Activated CD4-positive, alpha-beta T cell treated with anti-CD3 and anti-CD28 coated beads, Interleukin-2, Interleukin-4, amounts not matched to agents 100 ng/mL and 50 ng/mL, durations not matched to agents 16 hours and 8 hours (primary cell): ENCODE data around the gene RIPPLY3.

Experiments used
- DNase-seq: peaks from one replicate; pipeline ENCODE4 v3.0.0-alpha.2; 2020; ENCODE audit warnings: low spot score

RIPPLY3 gene

GRCh38 chr21:37061926-37062592 is 55.6 kb downstream of the RIPPLY3 start:
- DNase-seq, result no peak

DNA sequence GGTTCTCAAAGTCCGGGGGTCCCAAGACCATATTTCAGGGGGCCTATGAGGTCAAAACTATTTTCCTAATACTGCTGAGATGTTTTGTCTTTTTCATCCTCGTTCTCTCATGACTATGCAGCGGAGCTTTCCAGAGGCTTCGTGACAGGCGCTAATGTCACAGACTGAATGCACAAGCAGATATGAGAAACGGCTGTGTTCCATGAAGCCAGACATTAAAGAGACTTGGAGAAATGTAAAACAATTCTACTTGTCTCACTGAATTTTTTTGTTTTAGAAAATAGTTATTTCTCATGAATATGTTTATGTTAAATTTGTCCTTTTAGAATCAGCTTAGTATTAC is 56.1 kb downstream of the RIPPLY3 start:
- no peak for DNase-seq

DNA sequence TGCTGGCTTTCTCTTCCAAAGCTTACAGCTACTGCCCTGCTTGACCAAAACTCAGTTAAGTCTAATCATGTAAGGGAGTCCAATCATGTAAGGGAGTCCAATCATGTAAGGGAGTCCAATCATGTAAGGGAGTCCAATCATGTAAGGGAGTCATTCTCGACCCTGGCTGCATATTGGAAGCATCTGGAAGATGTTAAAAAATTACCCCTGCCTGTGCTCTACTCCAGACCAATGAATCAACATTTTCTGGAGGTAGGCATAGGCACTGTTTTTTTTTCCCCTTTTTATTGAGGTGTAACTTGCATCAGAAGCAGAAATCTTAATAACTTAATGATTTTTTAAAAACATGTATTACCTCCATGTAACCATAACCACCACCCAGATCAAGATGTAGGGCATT is 56.9 kb downstream of the RIPPLY3 start:
- no peak for DNase-seq

DNA sequence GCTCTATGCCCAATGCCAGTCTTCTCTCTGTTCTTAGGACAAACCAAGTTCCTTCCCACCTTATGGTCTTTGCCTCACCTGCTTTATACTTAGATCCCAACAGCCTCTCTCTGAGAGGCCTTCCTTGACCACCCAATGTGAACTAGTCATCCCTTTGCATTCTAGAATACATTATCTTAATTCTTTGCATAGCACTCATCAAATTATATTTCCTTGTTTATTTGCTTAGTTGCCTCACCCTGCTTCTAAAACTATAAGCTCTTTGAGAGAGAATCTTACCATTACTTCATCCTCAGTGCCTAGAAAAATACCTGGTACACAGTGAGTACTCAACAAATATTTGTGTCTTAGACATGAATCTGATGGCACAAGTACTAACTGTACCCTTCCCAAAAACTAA is 58.3 kb downstream of the RIPPLY3 start:
- DNase-seq, result no peak

DNA sequence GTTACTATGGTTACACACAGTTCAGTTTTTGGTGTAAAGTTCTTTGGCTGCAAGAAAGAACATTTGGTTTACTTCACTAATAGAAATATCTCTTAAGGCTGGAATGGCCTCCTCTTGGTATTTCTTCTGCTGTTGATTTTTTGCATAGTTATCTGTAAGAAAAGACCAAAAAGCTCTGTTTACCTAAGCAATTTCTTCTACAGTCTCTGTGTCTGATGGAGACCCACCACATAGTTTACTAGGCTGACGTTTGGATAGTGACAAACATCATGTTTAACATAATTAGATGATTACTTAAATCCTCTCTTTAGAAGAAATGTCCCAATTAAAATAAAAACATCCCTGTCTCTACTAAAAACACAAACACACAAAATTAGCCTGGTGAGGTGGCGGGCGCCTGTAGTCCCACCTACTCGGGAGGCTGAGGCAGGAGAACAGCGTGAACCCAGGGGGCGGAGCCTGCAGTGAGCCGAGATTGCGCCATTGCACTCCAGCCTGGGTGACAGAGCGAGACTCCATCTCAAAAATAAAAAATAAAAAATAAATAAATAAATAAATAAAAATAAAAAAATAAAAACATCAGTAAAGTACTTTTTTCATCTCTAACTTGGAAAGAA is 59.2 kb downstream of the RIPPLY3 start:
- no peak for DNase-seq
